ENCODE measurements around the gene DPH2. TPM values are rescaled to one million over a fixed set of nuclear protein-coding genes. Genes with fewer than 3 reads are reported as not detected.

The DPH2 gene
- polyA plus RNA-seq, 3 donors = 13.0 to 23.6 (median 14.1) TPM

DNA sequence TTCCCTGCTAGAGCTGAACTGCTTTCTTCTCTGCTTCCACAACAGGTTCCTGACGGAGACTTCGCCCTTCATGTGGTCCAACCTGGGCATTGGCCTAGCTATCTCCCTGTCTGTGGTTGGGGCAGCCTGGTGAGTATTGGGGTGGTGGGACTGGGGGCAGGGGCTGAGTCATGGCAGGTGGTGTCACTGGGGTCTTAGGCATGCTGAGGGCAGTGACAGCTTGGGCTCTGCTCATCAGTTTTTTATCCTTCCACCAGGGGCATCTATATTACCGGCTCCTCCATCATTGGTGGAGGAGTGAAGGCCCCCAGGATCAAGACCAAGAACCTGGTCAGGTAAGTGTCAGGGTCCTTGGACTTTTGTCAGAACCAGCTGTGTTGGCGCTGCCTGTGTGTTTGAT is 6.2 kb downstream of the DPH2 start:
- peaks cover 37% of the 10 kb centered on the region for H3K79me2 ChIP-seq (ENCODE audit: insufficient read depth, low read length)
- peaks cover 43 to 57% of the 10 kb centered on the region in 2 donors for H3K4me1 ChIP-seq (ENCODE audit: control insufficient read depth in 1 of 2, insufficient read depth in 2 of 2, low read length in 2 of 2)

DNA sequence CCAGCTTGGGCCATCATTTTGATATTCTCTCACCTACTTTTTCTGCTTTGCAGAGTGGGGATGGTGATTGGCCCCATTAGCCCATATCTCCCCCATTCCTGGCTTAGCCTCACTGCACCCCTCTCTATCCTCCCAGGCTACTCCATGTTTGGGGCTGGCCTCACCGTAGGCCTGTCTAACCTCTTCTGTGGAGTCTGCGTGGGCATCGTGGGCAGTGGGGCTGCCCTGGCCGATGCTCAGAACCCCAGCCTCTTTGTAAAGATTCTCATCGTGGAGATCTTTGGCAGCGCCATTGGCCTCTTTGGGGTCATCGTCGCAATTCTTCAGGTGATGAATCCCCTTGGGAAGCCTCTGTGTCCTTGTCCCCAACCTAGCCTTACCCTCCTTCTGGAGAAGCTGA is 7.1 kb downstream of the DPH2 start:
- Histone ChIP-seq H3K4me2 (replicated peaks; ENCODE audit: extremely low read depth, low read length, poor library complexity, severe bottlenecking) (peak overlapping the region; percentile 79), H3K27ac (ENCODE audit: low read depth in 1 of 2, low read length in 2 of 2) (peak overlapping the region in 1 of 2 donors; percentile 46), H3K36me3 (replicated peaks in 1 of 2; ENCODE audit: control insufficient read depth in 1 of 2, insufficient read depth in 2 of 2, low read length in 2 of 2) (peaks cover 25 to 35% of the 10 kb centered on the region in 2 donors), H3K27me3 (ENCODE audit: control insufficient read depth in 2 of 2, insufficient read depth in 2 of 2, low read length in 2 of 2) (no peaks in the 10 kb centered on the region), H3K79me2 (ENCODE audit: insufficient read depth, low read length) (peaks cover 35% of the 10 kb centered on the region), H4K20me1 (ENCODE audit: insufficient read depth, low read length) (peaks cover 45% of the 10 kb centered on the region), H3K4me3 (replicated peaks in 1 of 3; ENCODE audit: low read depth in 2 of 3, low read length in 3 of 3) (peak overlapping the region in 1 of 3 experiments; percentile 98), H3K9ac (ENCODE audit: insufficient read depth, low read length, poor library complexity, severe bottlenecking) (no peak overlapping the region), H3K4me1 (ENCODE audit: control insufficient read depth in 1 of 2, insufficient read depth in 2 of 2, low read length in 2 of 2) (peaks cover 43 to 57% of the 10 kb centered on the region in 2 donors), H2AFZ (ENCODE audit: insufficient read depth, low read depth, low read length, poor library complexity, severe bottlenecking) (no peak overlapping the region), H3K9me3 (replicated peaks in 1 of 2; ENCODE audit: control insufficient read depth in 1 of 2, insufficient read depth in 1 of 2, low read length in 2 of 2) (no peaks in the 10 kb centered on the region)
- Mint-ChIP-seq H3K27ac (peak overlapping the region in 5 of 7 donors; percentile 30 to 82 (median 61)), H3K4me1 (peaks cover 54% of the 10 kb centered on the region), H3K27me3 (ENCODE audit: low read depth in 3 of 3) (peaks cover 4 to 8% (median 6%) of the 10 kb centered on the region in 3 donors), H3K36me3 (peaks cover 37 to 39% of the 10 kb centered on the region in 2 donors), H3K9me3 (peaks cover 0 to 1% (median 0%) of the 10 kb centered on the region in 7 donors), H3K4me3 (peak overlapping the region; percentile 29 to 99)
- 100% methylated on average over 5 of the region's 8 CpGs for WGBS (ENCODE audit: insufficient coverage)
- TF ChIP-seq, protein P1, sequence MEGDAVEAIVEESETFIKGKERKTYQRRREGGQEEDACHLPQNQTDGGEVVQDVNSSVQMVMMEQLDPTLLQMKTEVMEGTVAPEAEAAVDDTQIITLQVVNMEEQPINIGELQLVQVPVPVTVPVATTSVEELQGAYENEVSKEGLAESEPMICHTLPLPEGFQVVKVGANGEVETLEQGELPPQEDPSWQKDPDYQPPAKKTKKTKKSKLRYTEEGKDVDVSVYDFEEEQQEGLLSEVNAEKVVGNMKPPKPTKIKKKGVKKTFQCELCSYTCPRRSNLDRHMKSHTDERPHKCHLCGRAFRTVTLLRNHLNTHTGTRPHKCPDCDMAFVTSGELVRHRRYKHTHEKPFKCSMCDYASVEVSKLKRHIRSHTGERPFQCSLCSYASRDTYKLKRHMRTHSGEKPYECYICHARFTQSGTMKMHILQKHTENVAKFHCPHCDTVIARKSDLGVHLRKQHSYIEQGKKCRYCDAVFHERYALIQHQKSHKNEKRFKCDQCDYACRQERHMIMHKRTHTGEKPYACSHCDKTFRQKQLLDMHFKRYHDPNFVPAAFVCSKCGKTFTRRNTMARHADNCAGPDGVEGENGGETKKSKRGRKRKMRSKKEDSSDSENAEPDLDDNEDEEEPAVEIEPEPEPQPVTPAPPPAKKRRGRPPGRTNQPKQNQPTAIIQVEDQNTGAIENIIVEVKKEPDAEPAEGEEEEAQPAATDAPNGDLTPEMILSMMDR (IDR thresholded peaks at IDR 0.05) = no peak
- intact Hi-C loops (cut with micrococcal nuclease) = loop anchor here in 1 of 2 donors (10.0 kb wide), 2 partner anchors 322 to 378 kb away; partner anchors contain the start of genes ERI3 and KDM4A
- DNase-seq = no peak

More for the DNA sequence above, 6.2 kb downstream of the DPH2 start:
- H3K4me1 Mint-ChIP-seq = peaks cover 53% of the 10 kb centered on the region
- H3K9me3 ChIP-seq (replicated peaks in 1 of 2; ENCODE audit: control insufficient read depth in 1 of 2, insufficient read depth in 1 of 2, low read length in 2 of 2) = no peaks in the 10 kb centered on the region
- H2AFZ ChIP-seq (ENCODE audit: insufficient read depth, low read depth, low read length, poor library complexity, severe bottlenecking) = no peak overlapping the region
- WGBS (ENCODE audit: insufficient coverage) = no CpG with 5 or more reads among the region's 4 CpGs
- H3K36me3 Mint-ChIP-seq = peaks cover 37 to 40% of the 10 kb centered on the region in 2 donors
- H3K9ac ChIP-seq (ENCODE audit: insufficient read depth, low read length, poor library complexity, severe bottlenecking) = peak overlapping the region; percentile 100
- TF ChIP-seq, protein P1 (IDR thresholded peaks at IDR 0.05) = no peak
- intact Hi-C loops (cut with micrococcal nuclease) = loop anchor here in 1 of 2 donors (10.0 kb wide), 2 partner anchors 321 to 379 kb away; partner anchors contain the start of genes ERI3 and KDM4A
- peak overlapping the region; percentile 86 to 98 (median 97) for H3K4me3 ChIP-seq (replicated peaks in 1 of 3; ENCODE audit: low read depth in 2 of 3, low read length in 3 of 3)
- peak overlapping the region; percentile 97 to 99 for H3K27ac ChIP-seq (ENCODE audit: low read depth in 1 of 2, low read length in 2 of 2)
- H3K27me3 ChIP-seq (ENCODE audit: control insufficient read depth in 2 of 2, insufficient read depth in 2 of 2, low read length in 2 of 2) = no peaks in the 10 kb centered on the region
- no peak for DNase-seq
- peak overlapping the region in 6 of 7 donors; percentile 0 to 97 (median 95) for H3K27ac Mint-ChIP-seq
- H3K4me3 Mint-ChIP-seq = peak overlapping the region; percentile 98 to 99
- H3K27me3 Mint-ChIP-seq (ENCODE audit: low read depth in 3 of 3) = peaks cover 4 to 8% (median 6%) of the 10 kb centered on the region in 3 donors
- H3K4me2 ChIP-seq (replicated peaks; ENCODE audit: extremely low read depth, low read length, poor library complexity, severe bottlenecking) = peak overlapping the region; percentile 79
- peaks cover 45% of the 10 kb centered on the region for H4K20me1 ChIP-seq (ENCODE audit: insufficient read depth, low read length)
- H3K36me3 ChIP-seq (replicated peaks in 1 of 2; ENCODE audit: control insufficient read depth in 1 of 2, insufficient read depth in 2 of 2, low read length in 2 of 2) = peaks cover 25 to 37% of the 10 kb centered on the region in 2 donors
- H3K9me3 Mint-ChIP-seq = peaks cover 0 to 1% (median 0%) of the 10 kb centered on the region in 7 donors
